Hepatocyte (in vitro differentiated cells): ENCODE data around the gene IL5. TPM values are rescaled to one million over a fixed set of nuclear protein-coding genes. Genes with fewer than 3 reads are reported as not detected.

Experiments used
- DNase-seq: peaks from one replicate; pipeline ENCODE4 v3.0.0-alpha.2; 2016; ENCODE audit warnings: low spot score
- H2AFZ ChIP-seq: fragments of 200-600 bp; sonication (generic); 2 replicates; pipeline ENCODE4 v1.6.0; 2016; ENCODE audit warnings: antibody characterized with exemption, mild to moderate bottlenecking
- H3K27ac ChIP-seq: fragments of 200-600 bp; sonication (generic); 2 replicates; pipeline ENCODE4 v1.5.1; 2016; ENCODE audit warnings: mild to moderate bottlenecking
- H3K27me3 ChIP-seq: fragments of 200-600 bp; sonication (generic); 2 replicates; pipeline ENCODE4 v1.6.1; 2016
- H3K36me3 ChIP-seq: fragments of 200-600 bp; sonication (generic); replicated peaks from 2 replicates; pipeline ENCODE4 v1.5.1; 2016; ENCODE audit warnings: low read depth; ENCODE audit not compliant: insufficient read depth
- H3K4me1 ChIP-seq: fragments of 200-600 bp; sonication (generic); 2 replicates; pipeline ENCODE4 v1.5.1; 2016; ENCODE audit warnings: mild to moderate bottlenecking, moderate library complexity; ENCODE audit not compliant: insufficient read depth
- H3K4me2 ChIP-seq: fragments of 200-600 bp; sonication (generic); 2 replicates; pipeline ENCODE4 v1.6.0; 2016
- H3K4me3 ChIP-seq: fragments of 200-600 bp; sonication (generic); 2 replicates; pipeline ENCODE4 v1.5.1; 2016; ENCODE audit warnings: mild to moderate bottlenecking
- H3K79me2 ChIP-seq: fragments of 200-600 bp; sonication (generic); 2 replicates; pipeline ENCODE4 v1.6.0; 2017; ENCODE audit warnings: mild to moderate bottlenecking
- H3K9me2 ChIP-seq: fragments of 200-600 bp; sonication (generic); replicated peaks from 2 replicates; pipeline ENCODE4 v1.6.0; 2017; ENCODE audit warnings: mild to moderate bottlenecking; ENCODE audit not compliant: insufficient read depth
- H3K9me3 ChIP-seq: fragments of 200-600 bp; sonication (generic); 2 replicates; pipeline ENCODE4 v1.5.1; 2016; ENCODE audit warnings: low read depth, mild to moderate bottlenecking
- H4K20me1 ChIP-seq: fragments of 200-600 bp; sonication (generic); 2 replicates; pipeline ENCODE4 v1.6.0; 2016; ENCODE audit warnings: mild to moderate bottlenecking; ENCODE audit not compliant: insufficient read depth, poor library complexity, severe bottlenecking
- EZH2 ChIP-seq: fragments of 200-600 bp; sonication (generic); IDR thresholded peaks from 2 replicates; pipeline ENCODE4 v1.6.1; 2016; ENCODE audit warnings: antibody characterized with exemption, mild to moderate bottlenecking, borderline replicate concordance
- EZH2phosphoT487 ChIP-seq: fragments of 200-600 bp; sonication (generic); IDR thresholded peaks from one replicate; pipeline ENCODE4 v1.6.1; 2018; ENCODE audit warnings: antibody characterized with exemption, mild to moderate bottlenecking, low read depth, moderate library complexity; ENCODE audit not compliant: unreplicated experiment, severe bottlenecking
- WGBS: methylation state at CpG from one replicate; pipeline ENCODE4 v1.1.6; 2016; ENCODE audit warnings: low lambda C conversion rate; ENCODE audit errors: missing lambda C conversion rate; 5-methylcytosine and 5-hydroxymethylcytosine counted together
- polyA plus RNA-seq: library from polyadenylated mRNA; unstranded; fragments of >200 nt; fragmentation: Nextera tagmentation; extraction: Ambion mirVana; gene quantifications from 2 replicates; pipeline ENCODE4 v1.2.1, GENCODE V29; 2016
- total RNA-seq: library from RNA; depleted of rRNA; stranded (reverse); fragments of >200 nt; gene quantifications from 2 replicates; pipeline ENCODE4 v1.2.3, GENCODE V29; 2014
- TF ChIP-seq, protein P1 (sequence below): fragments of 200-600 bp; sonication (generic); IDR thresholded peaks from 2 replicates; pipeline ENCODE4 v1.5.1; 2016; ENCODE audit warnings: antibody characterized with exemption, mild to moderate bottlenecking; ENCODE audit not compliant: poor library complexity

Gene IL5
- total and polyA plus RNA-seq, 2 experiments from 2014 or later: not detected

DNA sequence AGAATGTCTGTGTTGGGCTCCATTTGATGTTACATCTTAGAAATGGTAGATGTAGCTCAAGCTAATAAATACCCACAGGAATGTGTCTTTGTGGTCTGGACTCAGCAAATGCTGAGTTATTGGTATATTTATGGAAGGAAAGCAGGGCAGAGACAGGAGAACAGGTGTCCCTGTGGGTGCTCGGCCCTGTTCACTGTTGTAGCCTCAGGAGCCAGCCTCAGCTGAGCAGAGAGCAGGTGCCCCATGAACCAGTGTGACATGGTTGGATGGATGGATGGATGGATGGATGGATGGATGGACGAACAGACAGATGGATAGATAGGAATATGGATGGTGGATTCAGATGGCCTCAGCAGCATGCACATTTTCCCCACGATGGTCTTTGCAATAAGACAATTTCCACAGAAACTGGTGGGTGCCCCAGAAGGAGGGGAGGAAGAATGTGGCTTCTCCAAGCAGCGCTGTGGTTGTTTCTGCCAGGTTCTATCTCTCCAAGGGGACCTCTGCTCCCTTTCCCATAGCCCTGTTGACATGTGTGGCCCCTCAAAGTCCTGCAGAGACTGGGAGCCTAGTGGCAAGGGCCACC, 44.5 kb downstream of the IL5 start:
- H3K36me3 ChIP-seq: no peaks in the 10 kb centered on the region
- H3K9me2 ChIP-seq: no peaks in the 10 kb centered on the region
- H4K20me1 ChIP-seq: no peaks in the 10 kb centered on the region
- 97% methylated on average over 4 of the region's 4 CpGs for WGBS
- no peaks in the 10 kb centered on the region for H3K9me3 ChIP-seq
- peak overlapping the region; percentile 95 for H3K27ac ChIP-seq
- H3K79me2 ChIP-seq: no peaks in the 10 kb centered on the region
- no peak overlapping the region for H2AFZ ChIP-seq
- no peak overlapping the region for H3K4me3 ChIP-seq
- no peak for TF ChIP-seq EZH2
- no peaks in the 10 kb centered on the region for H3K27me3 ChIP-seq
- H3K4me2 ChIP-seq: no peak overlapping the region
- peak; percentile 3 for DNase-seq
- peaks cover 31% of the 10 kb centered on the region for H3K4me1 ChIP-seq

GRCh38 chr5:132498152-132498551, 45.2 kb downstream of the IL5 start:
- peak; percentile 38 for DNase-seq
- peaks cover 31% of the 10 kb centered on the region for H3K4me1 ChIP-seq
- H3K27me3 ChIP-seq: no peaks in the 10 kb centered on the region
- no peak overlapping the region for H2AFZ ChIP-seq
- peak overlapping the region; percentile 95 for H3K27ac ChIP-seq
- H4K20me1 ChIP-seq: no peaks in the 10 kb centered on the region
- H3K9me2 ChIP-seq: no peaks in the 10 kb centered on the region
- H3K79me2 ChIP-seq: no peaks in the 10 kb centered on the region
- peak overlapping the region; percentile 17 for H3K4me2 ChIP-seq
- TF ChIP-seq EZH2 (no peak), EZH2phosphoT487 (no peak)
- TF ChIP-seq, protein P1, sequence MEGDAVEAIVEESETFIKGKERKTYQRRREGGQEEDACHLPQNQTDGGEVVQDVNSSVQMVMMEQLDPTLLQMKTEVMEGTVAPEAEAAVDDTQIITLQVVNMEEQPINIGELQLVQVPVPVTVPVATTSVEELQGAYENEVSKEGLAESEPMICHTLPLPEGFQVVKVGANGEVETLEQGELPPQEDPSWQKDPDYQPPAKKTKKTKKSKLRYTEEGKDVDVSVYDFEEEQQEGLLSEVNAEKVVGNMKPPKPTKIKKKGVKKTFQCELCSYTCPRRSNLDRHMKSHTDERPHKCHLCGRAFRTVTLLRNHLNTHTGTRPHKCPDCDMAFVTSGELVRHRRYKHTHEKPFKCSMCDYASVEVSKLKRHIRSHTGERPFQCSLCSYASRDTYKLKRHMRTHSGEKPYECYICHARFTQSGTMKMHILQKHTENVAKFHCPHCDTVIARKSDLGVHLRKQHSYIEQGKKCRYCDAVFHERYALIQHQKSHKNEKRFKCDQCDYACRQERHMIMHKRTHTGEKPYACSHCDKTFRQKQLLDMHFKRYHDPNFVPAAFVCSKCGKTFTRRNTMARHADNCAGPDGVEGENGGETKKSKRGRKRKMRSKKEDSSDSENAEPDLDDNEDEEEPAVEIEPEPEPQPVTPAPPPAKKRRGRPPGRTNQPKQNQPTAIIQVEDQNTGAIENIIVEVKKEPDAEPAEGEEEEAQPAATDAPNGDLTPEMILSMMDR: no peak
- no peaks in the 10 kb centered on the region for H3K9me3 ChIP-seq
- no peaks in the 10 kb centered on the region for H3K36me3 ChIP-seq
- H3K4me3 ChIP-seq: no peak overlapping the region
- 98% methylated on average over 3 of the region's 3 CpGs for WGBS

DNA sequence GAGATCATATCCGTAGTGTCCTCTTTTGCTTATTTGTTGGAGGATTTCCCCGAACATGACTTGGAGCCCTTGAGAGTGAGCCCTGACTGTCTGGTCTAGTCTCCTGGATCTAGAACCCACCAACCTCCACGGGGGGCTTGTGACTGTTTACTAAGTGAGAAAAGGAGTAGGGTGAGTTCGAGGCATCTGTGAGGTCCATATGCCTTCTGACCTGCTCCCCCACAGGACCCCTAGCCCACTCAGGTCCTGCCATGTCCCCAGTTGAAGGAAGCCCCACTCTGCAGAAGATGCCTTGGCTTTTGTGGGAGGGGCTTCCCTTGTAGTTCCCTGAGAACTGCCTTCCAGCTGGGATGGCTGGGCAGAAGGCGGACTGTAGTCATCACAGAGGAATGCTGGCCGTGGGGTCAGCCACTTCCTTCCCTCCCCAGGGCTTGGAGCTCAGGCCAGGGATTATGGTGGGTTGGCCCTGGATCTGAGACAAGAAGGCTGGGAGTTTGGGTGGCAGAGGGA, 45.8 kb downstream of the IL5 start:
- DNase-seq: peak; percentile 81
- WGBS: 57% methylated on average over 6 of the region's 6 CpGs

More for the DNA sequence above, 45.8 kb downstream of the IL5 start:
- Histone ChIP-seq H3K27me3 (no peaks in the 10 kb centered on the region), H3K4me2 (peak overlapping the region; percentile 88), H3K9me2 (no peaks in the 10 kb centered on the region), H3K36me3 (no peaks in the 10 kb centered on the region), H2AFZ (peak overlapping the region; percentile 76), H3K4me3 (peak overlapping the region; percentile 49), H3K27ac (peak overlapping the region; percentile 95), H3K9me3 (no peaks in the 10 kb centered on the region), H4K20me1 (no peaks in the 10 kb centered on the region), H3K4me1 (peaks cover 29% of the 10 kb centered on the region), H3K79me2 (no peaks in the 10 kb centered on the region)
- TF ChIP-seq EZH2phosphoT487 (no peak), EZH2 (no peak)
- TF ChIP-seq, protein P1: no peak
